Purkinje cell (primary cell): ENCODE results near the gene ZNF426. TPM values are rescaled to one million over a fixed set of nuclear protein-coding genes. Genes with fewer than 3 reads are reported as not detected.

Experiments
- polyA plus RNA-seq: library from polyadenylated mRNA; unstranded; fragments of >200 nt; fragmentation: Nextera tagmentation; gene quantifications from 2 replicates; pipeline ENCODE4 v1.2.1, GENCODE V29; 2014

ZNF426 gene
- polyA plus RNA-seq = 5.7 and 7.9 TPM in 2 replicates

GRCh38 chr19:9538183-9539058, at the start of gene ZNF426:
TSS of gene ZNF426 (minus strand) at chr19:9538645. CDS start at chr19:9536232, 2,413 bp downstream.

GRCh38 chr19:9584073-9584833, 45.8 kb upstream of the ZNF426 start, which contains the start of gene ZNF121:
TSS of gene ZNF121 (minus strand) at chr19:9584504. CDS start at chr19:9568097, 16,407 bp downstream.

DNA sequence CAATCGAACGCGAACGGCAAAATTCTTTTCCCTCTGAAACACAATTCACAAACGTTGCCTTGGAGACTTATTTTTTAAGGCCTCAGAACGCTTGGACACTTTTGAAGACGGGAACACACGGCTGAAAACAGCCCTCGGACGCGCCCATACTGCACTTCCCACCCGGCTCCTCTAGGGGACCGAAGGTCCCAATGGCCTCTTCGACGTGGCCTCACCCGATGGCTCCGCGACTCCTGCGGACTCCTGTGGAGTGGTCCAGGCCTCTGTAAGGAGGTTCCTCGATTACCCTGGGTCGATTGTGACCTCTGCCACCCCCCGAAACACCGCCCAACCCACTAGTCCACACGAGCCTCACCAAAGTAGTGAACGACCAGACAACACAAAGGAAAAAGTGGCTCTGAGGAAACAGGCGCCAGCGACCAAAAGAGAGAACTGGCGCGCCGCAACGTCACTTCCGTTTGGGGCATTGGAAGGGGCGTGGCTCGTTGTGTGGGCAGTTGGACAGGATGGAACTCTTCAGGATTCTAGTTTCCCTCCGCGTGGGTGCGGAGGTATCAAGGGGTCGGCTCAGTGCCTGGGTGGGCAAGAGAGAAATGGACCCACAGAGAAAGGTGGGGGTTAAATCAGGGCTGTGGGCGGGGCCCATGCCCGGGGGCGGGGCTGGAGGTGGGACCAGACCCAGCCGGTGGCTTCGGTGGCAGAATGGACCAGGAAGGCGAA, 40.1 kb downstream of the ZNF426 start, which contains the start of gene ZNF560:
Gene ZNF560 (minus strand): TSS at position 434 of the 720 bp plus-strand sequence. CDS start 23,303 bp downstream, outside the sequence.

Other genes with a start within 250 kb of the ZNF426 start
- gene ZNF699, start 228.8 kb downstream of the ZNF426 start, polyA plus RNA-seq = 1.2 TPM in 2 replicates
- gene ZNF559, start 214.5 kb downstream of the ZNF426 start, polyA plus RNA-seq = 10.2 and 19.0 TPM in 2 replicates
- gene ZNF177, start 175.6 kb downstream of the ZNF426 start, polyA plus RNA-seq = 10.9 and 11.7 TPM in 2 replicates
- gene ZNF266, start 103.1 kb downstream of the ZNF426 start, polyA plus RNA-seq = 6.6 and 8.7 TPM in 2 replicates
- gene ZNF560, start 40.0 kb downstream of the ZNF426 start, polyA plus RNA-seq = not detected in 2 replicates
- gene ZNF121, start 45.9 kb upstream of the ZNF426 start, polyA plus RNA-seq = 10.3 and 10.9 TPM in 2 replicates
- 6.9 TPM in 2 replicates for gene ZNF561, start 82.6 kb upstream of the ZNF426 start, polyA plus RNA-seq
- 2.9 and 8.1 TPM in 2 replicates for gene ZNF562, start 136.5 kb upstream of the ZNF426 start, polyA plus RNA-seq
- 2.3 and 11.3 TPM in 2 replicates for gene ZNF846, start 230.1 kb upstream of the ZNF426 start, polyA plus RNA-seq